Brain microvascular endothelial cell (primary cell): ENCODE measurements around the gene CSNK1D.

Source experiments
- DNase-seq: peaks from one replicate; pipeline ENCODE4 v3.0.0-alpha.2; 2020
- H3K27ac ChIP-seq: fragments of 250-450 bp; sonication (Bioruptor Pico); 2 replicates; pipeline ENCODE4 v1.5.1; 2020; ENCODE audit warnings: mild to moderate bottlenecking, moderate library complexity
- H3K27me3 ChIP-seq: fragments of 250-450 bp; sonication (Bioruptor Pico); replicated peaks from 2 replicates; pipeline ENCODE4 v1.5.1; 2020; ENCODE audit warnings: mild to moderate bottlenecking
- H3K36me3 ChIP-seq: fragments of 250-450 bp; sonication (Bioruptor Pico); replicated peaks from 2 replicates; pipeline ENCODE4 v1.5.1; 2020; ENCODE audit warnings: mild to moderate bottlenecking
- H3K4me3 ChIP-seq: 2 replicates; pipeline ENCODE4 v1.5.1; 2011; ENCODE audit warnings: low read depth, mild to moderate bottlenecking, control low read depth, low read length, moderate library complexity
- CTCF ChIP-seq: IDR thresholded peaks from 2 replicates; pipeline ENCODE4 v1.5.1; 2011; ENCODE audit warnings: low read depth, mild to moderate bottlenecking, moderate library complexity, low read length, control low read depth, inconsistent platforms; ENCODE audit errors: missing control alignments
- in situ Hi-C: cut with HindIII; loops from 2 replicates; pipeline ENCODE4 v1.10.0; 2017; ENCODE audit warnings: low sequenced_read_pairs, low pct_ligation_motif_present

CSNK1D gene

GRCh38 chr17:82320140-82320840 lies 46.8 kb upstream of the CSNK1D start:
- TF ChIP-seq CTCF = no peak
- Histone ChIP-seq H3K36me3 (no peaks in the 10 kb centered on the region), H3K4me3 (no peak overlapping the region), H3K27ac (no peak overlapping the region), H3K27me3 (peaks cover 23% of the 10 kb centered on the region)
- DNase-seq = no peak
- in situ Hi-C loops = no loop called here

DNA sequence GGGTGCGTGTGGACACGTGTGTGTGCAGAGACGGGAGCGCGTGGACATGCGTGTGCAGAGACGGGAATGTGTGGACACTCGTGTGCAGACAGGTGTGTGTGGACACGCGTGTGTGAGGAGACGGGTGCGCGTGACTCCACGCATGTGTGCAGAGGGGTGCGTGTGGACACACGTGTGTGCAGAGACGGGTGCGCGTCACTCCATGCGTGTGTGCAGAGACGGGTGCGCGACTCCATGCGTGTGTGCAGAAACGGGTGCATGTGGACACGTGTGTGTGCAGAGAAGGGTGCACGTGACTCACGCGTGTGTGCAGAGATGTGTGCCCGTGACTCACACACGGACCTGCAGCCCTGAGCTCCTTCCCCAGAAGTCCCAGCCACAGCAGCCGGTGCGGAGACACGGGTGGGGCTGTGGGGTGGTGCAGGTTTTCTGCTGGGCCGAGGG lies 46.1 kb upstream of the CSNK1D start:
- Histone ChIP-seq H3K36me3 (no peaks in the 10 kb centered on the region), H3K27ac (no peak overlapping the region), H3K27me3 (peaks cover 26% of the 10 kb centered on the region), H3K4me3 (no peak overlapping the region)
- in situ Hi-C loops = no loop called here
- TF ChIP-seq CTCF = no peak
- no peak for DNase-seq

DNA sequence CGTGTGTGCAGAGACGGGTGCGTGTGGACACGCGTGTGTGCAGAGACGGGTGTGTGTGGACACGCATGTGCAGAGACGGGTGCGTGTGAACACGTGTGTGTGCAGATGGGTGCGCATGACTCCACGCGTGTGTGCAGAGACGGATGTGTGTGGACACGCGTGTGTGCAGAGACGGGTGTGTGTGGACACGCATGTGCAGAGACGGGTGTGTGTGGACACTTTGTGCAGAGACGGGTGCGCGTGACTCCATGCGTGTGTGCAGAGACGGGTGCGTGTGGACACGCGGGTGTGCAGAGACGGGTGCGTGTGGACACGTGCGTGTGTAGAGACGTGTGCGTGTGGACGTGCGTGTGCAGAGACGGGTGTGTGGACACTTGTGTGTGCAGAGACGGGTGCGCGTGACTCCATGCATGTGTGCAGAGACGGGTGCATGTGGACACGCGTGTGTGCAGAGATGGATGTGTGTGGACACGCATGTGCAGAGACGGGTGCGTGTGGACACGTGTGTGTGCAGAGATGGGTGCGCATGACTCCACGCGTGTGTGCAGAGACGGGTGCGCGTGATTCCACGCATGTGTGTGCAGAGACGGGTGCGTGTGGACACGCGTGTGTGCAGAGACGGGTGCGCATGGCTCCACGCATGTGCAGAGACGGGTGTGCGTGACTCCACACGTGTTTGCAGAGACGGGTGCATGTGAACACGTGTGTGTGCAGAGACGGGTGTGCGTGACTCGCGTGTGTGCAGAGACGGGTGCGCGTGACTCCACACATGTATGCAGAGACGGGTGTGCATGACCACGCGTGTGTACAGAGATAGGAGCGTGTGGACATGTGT lies 45.5 kb upstream of the CSNK1D start:
- in situ Hi-C loops = no loop called here
- Histone ChIP-seq H3K36me3 (no peaks in the 10 kb centered on the region), H3K4me3 (no peak overlapping the region), H3K27me3 (peaks cover 33% of the 10 kb centered on the region), H3K27ac (no peak overlapping the region)
- DNase-seq = no peak
- no peak for TF ChIP-seq CTCF

DNA sequence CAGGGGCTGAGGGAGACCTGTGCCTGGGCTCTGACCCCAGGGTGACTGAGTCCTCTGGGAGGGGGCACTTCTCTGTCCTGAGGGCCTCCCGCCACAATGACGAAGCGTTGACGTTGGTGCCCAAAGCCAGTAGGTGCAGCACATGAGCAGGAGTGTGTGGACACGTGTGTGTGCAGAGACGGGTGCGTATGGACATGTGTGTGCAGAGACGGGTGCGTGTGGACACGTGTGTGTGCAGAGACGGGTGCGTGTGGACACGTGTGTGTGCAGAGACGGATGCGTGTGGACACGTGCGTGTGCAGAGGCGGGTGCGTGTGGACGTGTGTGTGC lies 44.6 kb upstream of the CSNK1D start:
- no peak overlapping the region for H3K27ac ChIP-seq

DNA sequence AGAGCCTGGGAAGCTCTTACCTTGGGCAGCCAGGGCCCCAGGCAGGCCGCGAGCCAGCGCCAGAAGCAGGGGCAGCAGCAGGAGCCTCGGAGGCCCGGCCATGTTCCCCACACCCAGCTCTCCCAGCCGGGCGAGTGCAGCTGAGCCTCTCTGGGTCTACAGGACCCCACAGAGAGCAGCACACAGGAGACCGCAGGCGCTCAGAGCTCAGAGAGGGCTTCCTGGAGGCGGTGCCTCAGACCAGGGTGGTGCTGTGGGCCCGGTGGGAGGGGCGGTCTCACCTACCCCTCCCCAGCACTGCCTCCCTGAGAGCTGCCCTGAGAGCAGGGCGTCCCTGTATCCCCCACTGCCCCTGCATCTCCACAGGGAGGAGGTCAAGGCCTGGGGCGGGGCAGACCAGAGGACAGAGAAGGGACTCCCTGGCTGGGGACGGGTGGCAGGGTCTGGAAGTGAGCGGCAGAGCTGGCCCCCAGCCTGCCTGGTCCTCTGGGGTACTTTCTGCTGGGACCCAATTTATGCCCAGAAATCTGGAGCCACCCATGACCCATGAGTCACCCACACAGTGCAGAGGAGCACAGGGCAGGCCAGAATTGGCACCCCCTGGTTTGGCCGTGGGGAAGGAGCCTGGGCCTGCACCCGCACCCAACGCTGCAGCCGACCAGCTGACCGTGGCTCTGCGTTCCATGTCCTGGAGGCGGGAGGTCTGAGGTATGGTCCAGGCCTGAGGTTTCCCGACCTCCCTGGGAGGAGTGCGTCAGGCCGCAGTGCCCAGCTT lies 44.1 kb upstream of the CSNK1D start, which contains the start of gene CD7:
TSS of gene CD7 (minus strand) at position 215 of the 775 bp plus-strand sequence. CDS start at position 102, 113 bp downstream.
- H3K27me3 ChIP-seq = peaks cover 34% of the 10 kb centered on the region
- in situ Hi-C loops = no loop called here
- DNase-seq = no peak
- no peaks in the 10 kb centered on the region for H3K36me3 ChIP-seq
- no peak for TF ChIP-seq CTCF
- no peak within 1 kb of the TSS for H3K27ac ChIP-seq
- no peak within 1 kb of the TSS for H3K4me3 ChIP-seq

More for the DNA sequence above, 44.6 kb upstream of the CSNK1D start:
- no peak for DNase-seq
- no peak for TF ChIP-seq CTCF
- H3K4me3 ChIP-seq = no peak overlapping the region
- H3K27me3 ChIP-seq = peaks cover 34% of the 10 kb centered on the region
- H3K36me3 ChIP-seq = no peaks in the 10 kb centered on the region
- in situ Hi-C loops = no loop called here
